GM19397 (cell line): ENCODE data around the gene KDR.

Experiments used
- ATAC-seq: cut with Tn5 transposase; IDR thresholded peaks from one replicate; pipeline ENCODE4 v1.9.1; 2021; ENCODE audit warnings: mild to moderate bottlenecking, moderate library complexity; ENCODE audit not compliant: unreplicated experiment

Gene KDR

GRCh38 chr4:55124322-55125076 is 896 bp downstream of the KDR start:
- no peak for ATAC-seq

GRCh38 chr4:55123791-55124190 is 1.6 kb downstream of the KDR start:
- no peak for ATAC-seq

- ATAC-seq, result no peak
Measured at GRCh38 chr4:55122235-55122634, 3.2 kb downstream of the KDR start.

DNA sequence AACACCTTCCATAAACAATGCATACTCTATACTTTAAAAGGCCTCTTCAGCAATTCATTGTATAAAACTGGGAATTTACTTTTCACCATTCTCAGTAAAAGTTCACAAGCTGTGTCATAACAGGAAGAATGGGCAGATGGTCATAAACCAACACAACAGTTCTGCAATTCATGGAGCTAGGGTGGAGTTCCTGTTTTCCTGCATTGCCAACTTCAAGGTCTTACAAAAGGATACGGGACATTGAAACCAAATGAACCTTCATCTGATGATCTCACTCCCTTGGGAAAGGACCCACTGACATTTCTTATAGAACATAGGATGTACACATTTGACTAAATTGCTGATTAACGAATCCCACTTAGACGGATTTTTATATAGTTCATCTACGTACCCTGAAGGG is 4.1 kb downstream of the KDR start:
- ATAC-seq, result no peak

- ATAC-seq, result no peak
Measured at GRCh38 chr4:55118397-55118796, 7.0 kb downstream of the KDR start.

GRCh38 chr4:55117511-55117910 is 7.9 kb downstream of the KDR start:
- ATAC-seq, result no peak

DNA sequence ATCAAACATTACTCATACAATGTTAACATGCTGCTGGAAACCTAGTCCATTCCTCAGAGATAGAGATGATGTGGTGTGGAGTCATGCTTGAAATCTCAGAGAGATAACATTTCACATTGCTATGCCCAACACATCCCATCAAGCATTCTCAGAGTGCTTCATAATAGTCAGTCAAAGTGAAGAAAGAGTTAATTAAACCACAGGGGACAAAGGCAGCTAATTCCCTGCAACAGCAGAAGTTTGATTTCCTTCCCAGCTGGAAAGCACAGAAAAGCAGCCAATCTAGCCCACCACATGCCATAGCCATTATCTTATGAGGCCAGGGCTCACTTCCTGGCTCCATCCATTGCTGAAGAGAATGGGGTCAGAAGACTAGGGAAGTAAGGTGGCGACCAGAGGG is 8.9 kb downstream of the KDR start:
- ATAC-seq, result no peak

- ATAC-seq, result no peak
Measured at GRCh38 chr4:55111601-55112000, 13.8 kb downstream of the KDR start.

GRCh38 chr4:55110131-55110530 is 15.3 kb downstream of the KDR start:
- ATAC-seq, result no peak

- no peak for ATAC-seq
Measured at GRCh38 chr4:55107054-55107453, 18.3 kb downstream of the KDR start.

DNA sequence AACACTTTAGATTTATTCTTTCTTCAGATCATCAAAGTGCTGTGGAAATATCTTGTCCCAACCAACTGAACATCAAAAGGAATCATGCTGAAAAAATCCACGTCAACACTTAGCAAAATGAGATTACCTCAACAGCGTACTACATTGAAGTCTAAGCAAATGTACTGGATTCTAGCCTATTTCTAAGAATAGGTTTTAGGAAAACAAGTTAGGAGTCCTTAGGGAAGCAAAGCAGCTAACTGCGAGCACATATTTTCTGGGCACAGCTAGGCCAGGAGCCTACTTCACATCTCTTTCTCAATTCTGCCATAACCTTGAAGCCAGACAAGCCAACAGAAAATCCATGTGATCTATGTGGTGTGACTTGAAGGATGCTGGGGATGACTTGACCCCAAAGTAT is 22.2 kb downstream of the KDR start:
- ATAC-seq, result no peak

- no peak for ATAC-seq
Measured at GRCh38 chr4:55099816-55100215, 25.6 kb downstream of the KDR start.

DNA sequence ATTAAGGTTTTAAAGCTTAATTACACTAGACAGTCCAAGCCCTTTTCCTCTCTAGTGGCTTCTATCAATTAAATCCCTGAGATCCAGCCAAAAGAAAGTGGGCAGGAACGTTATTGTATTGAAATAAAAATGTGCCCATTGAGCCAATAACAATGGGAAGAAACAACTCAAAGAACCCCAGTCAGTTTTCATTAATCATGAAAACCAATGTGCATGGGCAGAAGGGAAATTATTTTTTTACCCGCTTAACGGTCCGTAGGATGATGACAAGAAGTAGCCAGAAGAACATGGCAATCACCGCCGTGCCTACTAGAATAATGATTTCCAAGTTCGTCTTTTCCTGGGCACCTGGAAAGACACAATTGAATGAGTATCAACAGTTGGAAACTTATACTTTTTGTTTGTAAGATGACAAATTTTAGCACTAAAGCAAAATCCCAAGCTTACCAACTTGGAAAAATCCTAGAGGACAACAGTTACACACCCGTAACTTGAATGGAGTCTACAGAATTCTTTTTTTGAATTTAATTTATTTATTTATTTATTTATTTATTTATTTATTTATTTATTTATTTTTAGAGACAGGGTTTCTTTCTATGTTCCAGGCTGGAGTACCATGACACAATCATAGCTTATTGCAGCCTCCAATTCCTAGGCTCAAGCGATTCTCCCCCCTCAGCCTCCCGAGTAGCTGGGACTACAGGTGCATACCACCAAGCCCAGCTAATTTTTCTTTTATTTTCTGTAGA is 26.8 kb downstream of the KDR start:
- no peak for ATAC-seq

GRCh38 chr4:55096619-55097018 is 28.8 kb downstream of the KDR start:
- no peak for ATAC-seq

- ATAC-seq, result no peak
Measured at GRCh38 chr4:55096045-55096444, 29.4 kb downstream of the KDR start.

DNA sequence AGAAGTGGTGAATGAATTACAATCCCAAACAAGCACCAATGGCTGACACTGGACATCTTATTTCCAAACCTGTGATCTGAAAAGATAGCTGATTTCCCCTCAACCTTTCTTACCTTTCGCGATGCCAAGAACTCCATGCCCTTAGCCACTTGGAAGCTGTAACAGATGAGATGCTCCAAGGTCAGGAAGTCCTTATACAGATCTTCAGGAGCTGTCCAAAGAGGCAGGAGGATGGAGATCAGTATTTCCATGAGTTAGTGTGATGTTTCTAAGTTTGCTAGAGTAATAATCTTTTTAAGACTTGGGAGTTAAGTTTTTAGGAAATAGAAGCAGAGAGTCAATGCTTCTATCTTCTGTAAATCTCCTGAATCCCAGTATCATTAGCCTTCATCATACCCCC is 32.9 kb downstream of the KDR start:
- ATAC-seq, result no peak

DNA sequence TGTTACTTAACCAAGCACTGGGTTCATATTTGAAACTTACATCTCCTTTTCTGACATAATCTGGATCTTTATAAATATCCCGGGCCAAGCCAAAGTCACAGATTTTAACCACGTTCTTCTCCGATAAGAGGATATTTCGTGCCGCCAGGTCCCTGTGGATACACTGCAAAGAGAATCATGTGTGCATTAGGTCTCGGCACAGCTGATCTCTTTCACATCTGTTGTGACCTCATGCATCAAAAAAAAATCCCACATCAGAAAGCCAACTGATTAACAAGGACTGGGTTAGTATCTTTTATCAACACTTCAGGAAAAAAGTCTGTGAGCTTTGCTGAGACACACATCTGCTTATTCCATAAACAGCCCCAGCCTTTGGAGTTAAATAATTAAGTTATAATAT is 35.5 kb downstream of the KDR start:
- ATAC-seq, result no peak

GRCh38 chr4:55087913-55088260 is 37.5 kb downstream of the KDR start:
- no peak for ATAC-seq

- ATAC-seq, result no peak
Measured at GRCh38 chr4:55087009-55087912, 38.1 kb downstream of the KDR start.

- ATAC-seq, result no peak
Measured at GRCh38 chr4:55086578-55086977, 38.8 kb downstream of the KDR start.

- no peak for ATAC-seq
Measured at GRCh38 chr4:55083735-55084134, 41.7 kb downstream of the KDR start.

DNA sequence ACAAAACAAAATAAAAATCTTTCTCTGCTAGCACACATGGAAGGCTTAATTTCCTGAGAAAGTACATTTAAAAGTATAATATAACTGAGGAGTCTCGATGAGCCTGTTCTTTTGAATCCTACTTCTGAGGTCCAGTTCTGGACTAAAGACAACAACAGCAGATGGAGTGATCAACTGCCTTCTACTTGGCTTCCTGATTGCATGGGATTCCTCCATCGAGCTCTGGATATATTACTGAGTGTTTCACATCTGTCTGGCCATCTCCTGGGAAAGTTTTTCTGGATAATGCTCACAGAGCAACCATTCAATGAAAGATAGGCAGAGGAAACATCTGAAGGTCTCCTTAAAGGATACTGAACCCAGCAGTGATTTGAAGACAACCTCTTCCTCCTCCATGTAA is 42.6 kb downstream of the KDR start:
- no peak for ATAC-seq
